Skeletal muscle tissue (tissue), 4 donors: ENCODE measurements around the gene XRRA1. TPM values are rescaled to one million over a fixed set of nuclear protein-coding genes. Genes with fewer than 3 reads are reported as not detected.
"Not testable (repeated sequence)": the region's sequence is repeated elsewhere in the genome, so short reads cannot be mapped to it uniquely, and the experiment has no call there.

Experiments used
- H3K27ac ChIP-seq: one replicate; pipeline ENCODE4 v1.7.0; 2013; ENCODE audit warnings: mild to moderate bottlenecking, low read depth, low read length, inconsistent platforms
- H3K27me3 ChIP-seq, 3 donors: one replicate each; pipeline ENCODE4 v1.7.0; 2013; ENCODE audit warnings: low read length in 3 of 3; ENCODE audit not compliant: control insufficient read depth in 3 of 3, insufficient read depth in 3 of 3
- H3K36me3 ChIP-seq, 3 donors: one replicate each; pipeline ENCODE4 v1.7.0; 2013; ENCODE audit warnings: low read length in 3 of 3; ENCODE audit not compliant: control insufficient read depth in 3 of 3, insufficient read depth in 3 of 3
- H3K4me1 ChIP-seq, 3 donors: one replicate each; pipeline ENCODE4 v1.7.0; 2013; ENCODE audit warnings: low read length in 3 of 3, mild to moderate bottlenecking in 3 of 3; ENCODE audit not compliant: control insufficient read depth in 3 of 3, insufficient read depth in 3 of 3
- H3K4me3 ChIP-seq, 3 donors: one replicate each; pipeline ENCODE4 v1.7.0; 2013; ENCODE audit warnings: low read length in 3 of 3
- H3K9ac ChIP-seq, 3 donors: one replicate each; pipeline ENCODE4 v1.7.0; 2013; ENCODE audit warnings: low read length in 3 of 3, mild to moderate bottlenecking in 3 of 3, moderate library complexity in 2 of 3, low read depth in 1 of 3
- H3K9me3 ChIP-seq, 3 donors: one replicate each; pipeline ENCODE4 v1.7.0; 2013; ENCODE audit warnings: low read length in 3 of 3; ENCODE audit not compliant: control insufficient read depth in 3 of 3
- total RNA-seq: library from RNA; depleted of rRNA; stranded (reverse); fragments of >200 nt; gene quantifications from one replicate; pipeline ENCODE4 v1.2.3, GENCODE V29; 2014
- donor health status: Osteomylitis.

XRRA1 gene
- total RNA-seq, 1 donor from 2014 or later: 4.2 TPM

DNA sequence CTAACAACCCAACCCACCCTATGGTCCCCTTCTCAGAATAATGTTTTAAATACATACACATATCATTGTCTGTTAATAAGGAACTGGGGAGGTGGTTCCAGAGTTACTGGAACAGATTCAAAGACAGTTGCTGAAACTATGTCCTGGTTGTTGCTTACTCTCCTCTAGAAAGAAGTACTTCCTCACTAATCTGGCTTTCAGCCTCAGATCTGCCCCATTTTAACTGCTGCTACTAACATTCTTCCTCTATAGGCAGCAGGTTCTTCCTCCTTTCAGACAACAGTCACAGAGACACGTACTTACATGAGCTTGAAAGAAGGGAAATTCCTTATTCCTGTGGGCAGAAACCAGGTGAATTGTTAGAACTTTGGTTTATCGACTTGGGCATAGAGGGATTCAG is 31.7 kb upstream of the XRRA1 start:
- no peak overlapping the region for H3K4me3 ChIP-seq
- no peaks in the 10 kb centered on the region for H3K27me3 ChIP-seq
- H3K9ac ChIP-seq: no peak overlapping the region
- H3K9me3 ChIP-seq: no peaks in the 10 kb centered on the region
- peaks cover 4 to 18% (median 7%) of the 10 kb centered on the region in 3 donors for H3K4me1 ChIP-seq
- H3K36me3 ChIP-seq: peaks cover 6 to 19% (median 16%) of the 10 kb centered on the region in 3 donors
- no peak overlapping the region for H3K27ac ChIP-seq

DNA sequence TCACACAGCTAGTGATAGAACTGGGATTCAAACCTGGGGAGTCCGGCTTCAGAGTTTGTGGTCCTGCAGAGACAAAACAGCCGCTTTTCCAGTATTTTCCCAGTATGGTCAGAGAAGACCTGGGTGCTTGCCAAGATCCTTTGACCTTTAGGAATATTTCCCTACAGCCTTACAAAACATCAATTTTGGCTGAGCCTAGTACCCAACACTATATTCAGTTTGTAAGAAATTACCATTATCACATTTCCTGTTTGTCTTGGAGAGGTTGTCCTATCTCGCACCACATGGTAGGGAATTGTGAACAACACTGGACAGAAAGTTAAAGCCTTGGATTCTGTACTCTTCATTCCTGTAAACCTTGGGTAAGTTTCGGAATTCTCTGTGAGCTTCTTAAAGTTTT is 29.1 kb upstream of the XRRA1 start:
- Histone ChIP-seq H3K36me3 (peaks cover 10 to 28% (median 27%) of the 10 kb centered on the region in 3 donors), H3K9me3 (no peaks in the 10 kb centered on the region), H3K4me3 (no peak overlapping the region), H3K4me1 (peaks cover 0 to 8% (median 0%) of the 10 kb centered on the region in 3 donors), H3K27me3 (no peaks in the 10 kb centered on the region), H3K27ac (no peak overlapping the region), H3K9ac (no peak overlapping the region)

DNA sequence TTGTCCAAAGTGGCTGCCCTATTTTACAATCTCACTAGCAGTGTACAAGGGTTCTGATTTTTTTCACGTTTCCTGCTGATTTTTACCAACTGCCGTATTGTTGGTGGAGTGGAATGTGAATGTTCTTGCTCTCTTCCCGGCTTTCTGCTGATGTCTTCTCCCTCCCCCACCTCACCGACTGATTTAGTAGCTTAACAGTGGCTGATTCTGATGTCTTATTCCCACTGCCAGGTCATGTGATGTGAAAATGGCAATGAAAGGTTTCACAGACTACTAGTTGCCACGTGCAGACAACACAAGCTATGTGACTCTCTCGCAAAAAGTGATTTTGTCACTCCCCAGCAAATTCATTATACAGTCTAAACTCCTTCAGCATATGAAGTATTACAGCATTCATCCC is 22.5 kb upstream of the XRRA1 start:
- H3K9me3 ChIP-seq: no peaks in the 10 kb centered on the region
- peaks cover 16 to 36% (median 32%) of the 10 kb centered on the region in 3 donors for H3K36me3 ChIP-seq
- no peak overlapping the region for H3K27ac ChIP-seq
- H3K4me3 ChIP-seq: no peak overlapping the region
- no peaks in the 10 kb centered on the region for H3K27me3 ChIP-seq
- H3K4me1 ChIP-seq: no peaks in the 10 kb centered on the region
- H3K9ac ChIP-seq: no peak overlapping the region

DNA sequence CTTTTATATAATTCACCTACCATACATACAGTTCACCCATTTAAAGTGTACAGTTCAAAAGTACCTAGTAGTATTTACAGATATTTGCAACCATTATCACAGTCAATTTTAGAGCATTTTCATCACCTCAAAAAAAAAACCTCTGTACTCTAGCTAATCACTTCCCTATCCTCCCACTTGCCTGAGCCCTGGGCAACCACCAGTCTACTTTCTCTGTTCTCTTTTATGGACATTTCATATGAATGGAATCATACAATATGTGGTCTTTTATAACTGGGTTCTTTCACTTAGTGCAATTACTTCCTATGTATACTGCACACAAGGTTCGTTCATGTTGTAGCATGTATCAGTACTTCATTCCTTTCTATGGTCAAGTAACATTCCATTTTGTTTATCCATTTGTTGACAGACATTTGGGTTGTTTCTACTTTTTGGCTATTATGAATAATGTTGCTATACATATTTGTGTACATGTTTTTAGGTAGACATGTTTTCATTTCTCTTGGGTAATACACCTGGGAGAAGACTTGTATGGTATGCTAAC is 22.0 kb upstream of the XRRA1 start:
- no peaks in the 10 kb centered on the region for H3K9me3 ChIP-seq
- no peak overlapping the region for H3K4me3 ChIP-seq
- H3K4me1 ChIP-seq: no peaks in the 10 kb centered on the region
- no peaks in the 10 kb centered on the region for H3K27me3 ChIP-seq
- H3K36me3 ChIP-seq: peaks cover 16 to 34% (median 29%) of the 10 kb centered on the region in 3 donors
- H3K27ac ChIP-seq: no peak overlapping the region
- no peak overlapping the region for H3K9ac ChIP-seq

DNA sequence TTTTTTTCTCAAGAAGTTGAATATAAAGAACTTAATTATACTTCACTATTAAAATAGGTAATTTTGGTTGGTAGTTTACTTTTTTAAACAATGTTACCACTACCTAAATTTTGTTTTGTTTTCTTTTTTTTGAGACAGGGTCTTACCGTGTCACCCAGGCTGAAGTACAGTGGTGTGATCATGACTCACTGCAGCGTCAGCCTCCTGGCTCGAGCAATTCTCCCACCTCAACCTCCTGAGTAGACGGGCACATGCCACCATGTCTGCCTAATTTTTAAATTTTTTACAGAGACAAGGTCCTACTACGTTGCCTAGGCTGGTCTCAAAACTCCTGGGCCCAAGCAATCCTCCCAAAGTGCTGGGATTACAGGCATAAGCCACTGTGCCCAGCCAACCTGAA is 17.8 kb upstream of the XRRA1 start:
- H3K4me3 ChIP-seq: no peak overlapping the region
- peaks cover 5 to 20% (median 16%) of the 10 kb centered on the region in 3 donors for H3K36me3 ChIP-seq
- no peak overlapping the region for H3K27ac ChIP-seq
- H3K27me3 ChIP-seq: no peaks in the 10 kb centered on the region
- no peaks in the 10 kb centered on the region for H3K9me3 ChIP-seq
- peaks cover 0 to 6% (median 4%) of the 10 kb centered on the region in 3 donors for H3K4me1 ChIP-seq
- H3K9ac ChIP-seq: no peak overlapping the region

DNA sequence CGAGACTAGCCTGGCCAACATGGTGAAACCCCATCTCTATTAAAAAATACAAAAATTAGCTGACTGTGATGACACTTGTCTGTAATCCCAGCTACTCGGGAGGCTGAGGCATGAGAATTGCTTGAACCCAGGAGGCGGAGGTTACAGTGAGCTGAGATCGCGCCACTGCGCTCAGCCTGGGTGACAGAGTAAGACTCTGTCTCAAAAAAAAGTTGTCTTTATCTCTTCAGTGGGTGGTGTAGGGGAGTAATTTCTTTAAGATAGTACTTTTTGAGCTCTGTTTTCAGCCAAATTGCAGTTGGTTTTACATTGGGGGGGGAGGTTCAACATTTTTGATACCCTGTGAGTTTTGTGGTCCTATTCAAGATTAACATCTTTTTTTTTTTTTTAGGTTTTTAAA is 11.2 kb upstream of the XRRA1 start:
- H3K9me3 ChIP-seq, H3K36me3 ChIP-seq, H3K9ac ChIP-seq, H3K4me3 ChIP-seq, H3K27ac ChIP-seq, H3K27me3 ChIP-seq: not testable (repeated sequence)
- H3K4me1 ChIP-seq: peaks cover 5 to 19% (median 8%) of the 10 kb centered on the region in 3 donors

DNA sequence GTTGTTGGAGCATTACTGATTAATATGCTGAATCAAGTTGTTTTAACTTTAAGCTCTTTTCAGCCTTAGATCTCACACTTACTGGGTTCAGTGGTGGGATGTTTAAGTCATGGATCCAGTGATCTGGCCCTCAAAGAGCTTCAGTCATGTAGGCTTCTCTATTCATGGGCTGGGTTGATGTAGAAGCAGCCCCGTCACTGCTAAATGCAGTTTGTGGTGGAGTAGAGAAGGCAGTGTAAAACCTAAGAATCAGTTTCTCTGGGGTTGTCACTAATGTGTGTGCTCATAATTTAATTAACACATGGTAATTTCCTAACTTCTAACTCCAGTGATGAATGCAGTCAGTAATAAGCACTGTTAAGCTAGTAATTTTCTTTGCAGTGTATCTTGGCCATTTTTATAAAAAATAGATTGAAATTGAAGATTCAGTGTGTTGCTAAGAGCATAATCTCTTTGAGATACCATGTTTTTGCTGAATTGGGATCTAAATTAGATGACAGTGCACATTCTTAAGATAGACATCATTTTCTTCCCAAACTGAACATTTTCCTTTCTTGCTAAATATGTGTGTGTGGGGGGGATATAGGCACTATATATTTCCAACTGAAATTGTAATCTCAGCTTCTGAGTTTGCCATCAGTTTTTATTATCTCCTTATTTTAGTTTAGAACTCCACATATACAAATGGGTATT is 9.2 kb upstream of the XRRA1 start:
- Histone ChIP-seq H3K9ac (no peak overlapping the region), H3K4me1 (peaks cover 5 to 15% (median 5%) of the 10 kb centered on the region in 3 donors), H3K27ac (no peak overlapping the region), H3K9me3 (no peaks in the 10 kb centered on the region), H3K27me3 (no peaks in the 10 kb centered on the region), H3K4me3 (no peak overlapping the region), H3K36me3 (no peaks in the 10 kb centered on the region)

DNA sequence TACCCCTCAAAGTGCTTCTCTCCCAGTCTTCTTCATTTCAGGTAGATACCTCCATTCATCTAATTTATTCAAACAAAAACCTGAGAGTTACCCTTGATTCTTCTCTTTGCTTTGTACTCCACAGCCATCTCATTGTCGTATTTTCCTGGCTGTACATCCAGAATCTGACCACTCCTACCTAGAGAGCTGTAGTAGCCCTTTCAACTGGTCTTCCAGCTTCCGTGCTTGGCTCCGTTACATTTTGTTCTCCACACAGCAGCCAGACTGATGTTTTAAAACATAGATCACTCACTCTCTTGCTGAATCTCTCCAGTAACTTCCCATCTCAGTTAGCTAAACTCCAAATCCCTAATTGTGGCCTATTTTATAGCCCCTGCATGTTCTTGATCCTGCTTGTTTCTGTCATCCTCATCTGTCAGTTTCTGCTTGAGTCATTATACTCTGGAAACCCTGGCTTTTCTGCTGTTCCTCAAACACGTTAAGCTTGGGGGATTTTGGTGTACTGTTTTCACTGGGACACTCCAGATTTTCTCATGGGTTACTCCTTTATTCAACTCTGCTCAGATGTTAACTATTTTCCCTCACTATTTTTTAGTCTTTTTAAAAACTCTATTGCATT is 7.6 kb upstream of the XRRA1 start:
- H3K36me3 ChIP-seq: peaks cover 0 to 4% (median 0%) of the 10 kb centered on the region in 3 donors
- H3K9ac ChIP-seq: no peak overlapping the region
- H3K4me1 ChIP-seq: peaks cover 6 to 15% (median 8%) of the 10 kb centered on the region in 3 donors
- H3K27ac ChIP-seq: no peak overlapping the region
- H3K27me3 ChIP-seq: no peaks in the 10 kb centered on the region
- H3K9me3 ChIP-seq: no peaks in the 10 kb centered on the region
- no peak overlapping the region for H3K4me3 ChIP-seq

DNA sequence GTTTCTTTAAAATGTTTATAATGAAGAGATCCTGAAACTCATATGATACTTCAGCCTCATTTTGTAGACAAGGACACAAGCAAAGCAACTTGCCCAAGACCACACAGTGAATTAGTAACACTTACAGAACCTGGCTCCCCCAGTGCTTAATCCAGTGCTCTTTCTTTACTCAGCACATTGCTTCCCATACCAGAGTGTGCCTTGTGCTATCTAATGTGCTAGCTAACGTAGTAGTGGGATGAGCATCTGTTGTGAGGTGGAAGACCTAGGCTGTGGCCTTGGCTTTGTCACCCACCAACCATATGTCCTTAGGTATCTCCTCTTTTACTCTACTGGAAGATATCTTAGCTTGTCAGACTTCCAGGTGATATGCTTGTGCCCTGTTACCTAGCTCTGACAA is 5.3 kb upstream of the XRRA1 start:
- Histone ChIP-seq H3K27me3 (no peaks in the 10 kb centered on the region), H3K4me3 (no peak overlapping the region), H3K9me3 (no peaks in the 10 kb centered on the region), H3K27ac (no peak overlapping the region), H3K9ac (no peak overlapping the region), H3K36me3 (peaks cover 3 to 4% (median 3%) of the 10 kb centered on the region in 3 donors), H3K4me1 (peaks cover 19 to 36% (median 25%) of the 10 kb centered on the region in 3 donors)

DNA sequence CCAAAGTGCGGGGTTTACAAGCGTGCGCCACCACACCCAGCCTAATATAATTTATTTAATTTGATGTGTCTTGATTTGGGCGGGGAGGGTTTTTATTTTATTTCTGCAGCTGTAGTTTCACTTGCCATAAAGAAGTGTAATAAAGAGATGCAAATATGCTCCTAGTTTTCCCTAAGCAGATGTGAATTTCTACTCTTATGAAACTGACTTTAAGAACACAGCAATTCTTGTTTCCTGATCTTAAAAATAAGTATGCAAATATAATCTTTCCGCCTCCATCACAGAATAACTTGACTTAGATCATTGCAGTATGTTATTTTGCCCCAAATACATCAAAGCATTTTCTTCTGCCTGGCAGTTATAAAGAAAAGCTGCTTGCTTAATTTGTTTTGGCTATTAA is 4.6 kb upstream of the XRRA1 start:
- Histone ChIP-seq H3K4me3 (no peak overlapping the region), H3K9me3 (no peaks in the 10 kb centered on the region), H3K4me1 (peaks cover 19 to 37% (median 25%) of the 10 kb centered on the region in 3 donors), H3K27ac (no peak overlapping the region), H3K27me3 (no peaks in the 10 kb centered on the region), H3K36me3 (peaks cover 3 to 4% (median 3%) of the 10 kb centered on the region in 3 donors), H3K9ac (no peak overlapping the region)
